IgD-negative memory B cell (primary cell): ENCODE measurements around the gene FXYD6. TPM values are rescaled to one million over a fixed set of nuclear protein-coding genes. Genes with fewer than 3 reads are reported as not detected.
"Not testable (repeated sequence)": the region's sequence is repeated elsewhere in the genome, so short reads cannot be mapped to it uniquely, and the experiment has no call there.

Experiments
- H3K27ac Mint-ChIP-seq, 3 donors: one replicate each; pipeline ENCODE4 v1.8.0; 2020 to 2022; ENCODE audit warnings: mild to moderate bottlenecking in 3 of 3, mixed read lengths in 3 of 3, moderate library complexity in 1 of 3
- H3K27me3 Mint-ChIP-seq: one replicate; pipeline ENCODE4 v1.8.0; 2021; ENCODE audit warnings: mixed read lengths
- H3K36me3 Mint-ChIP-seq: one replicate; pipeline ENCODE4 v1.8.0; 2020; ENCODE audit warnings: mild to moderate bottlenecking, mixed read lengths
- H3K4me1 Mint-ChIP-seq, 3 donors: one replicate each; pipeline ENCODE4 v1.8.0; 2020 to 2022; ENCODE audit warnings: mixed read lengths in 3 of 3, mild to moderate bottlenecking in 1 of 3
- H3K4me3 Mint-ChIP-seq, 4 donors: one replicate each; pipeline ENCODE4 v1.8.0; 2020 to 2022; ENCODE audit warnings: mild to moderate bottlenecking in 4 of 4, mixed read lengths in 4 of 4, moderate library complexity in 3 of 4
- H3K9me3 Mint-ChIP-seq, 3 donors: one replicate each; pipeline ENCODE4 v1.8.0; 2020 to 2021; ENCODE audit warnings: mixed read lengths in 3 of 3, mild to moderate bottlenecking in 1 of 3
- polyA plus RNA-seq: library from polyadenylated mRNA; unstranded; fragments of 300-500 nt; fragmentation: Illumina TruSeq; gene quantifications from one replicate; pipeline ENCODE4 v1.2.3, GENCODE V29; 2021

FXYD6 gene
- polyA plus RNA-seq, result not detected

GRCh38 chr11:117876341-117877119, at the start of gene FXYD6:
TSS of gene FXYD6 (minus strand) at chr11:117876658. CDS start at chr11:117842776, 33,882 bp downstream.
- H3K9me3 Mint-ChIP-seq, result no peaks in the 10 kb centered on the region
- peaks cover 4 to 28% (median 9%) of the 10 kb centered on the region in 3 donors for H3K4me1 Mint-ChIP-seq
- peak within 1 kb of the TSS in 1 of 3 donors; percentile 74 for H3K27ac Mint-ChIP-seq
- peaks cover 64% of the 10 kb centered on the region for H3K27me3 Mint-ChIP-seq
- H3K36me3 Mint-ChIP-seq, result peaks cover 1% of the 10 kb centered on the region
- H3K4me3 Mint-ChIP-seq, result peak within 1 kb of the TSS in 3 of 4 donors; percentile 65 to 87 (median 68)

DNA sequence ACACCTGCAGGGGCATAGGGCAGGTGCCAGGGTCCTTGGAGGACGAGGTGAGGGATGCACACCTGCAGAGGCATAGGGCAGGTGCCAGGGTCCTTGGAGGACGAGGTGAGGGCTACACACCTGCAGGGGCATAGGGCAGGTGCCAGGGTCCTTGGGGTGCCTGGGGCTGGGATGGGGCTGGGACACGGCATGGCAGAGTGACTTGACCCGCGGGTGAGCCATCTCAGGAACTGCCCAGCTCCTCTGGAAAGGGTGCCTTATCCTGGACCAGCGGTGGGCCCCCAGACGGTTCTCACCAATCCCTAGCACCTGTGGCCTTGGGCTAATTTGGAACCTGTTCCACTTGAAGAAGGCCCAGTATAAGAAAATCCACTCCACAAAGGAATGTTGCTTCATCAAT, 49.7 kb upstream of the FXYD6 start:
- not testable (repeated sequence) for H3K4me1 Mint-ChIP-seq, H3K27me3 Mint-ChIP-seq, H3K9me3 Mint-ChIP-seq, H3K4me3 Mint-ChIP-seq, H3K36me3 Mint-ChIP-seq, H3K27ac Mint-ChIP-seq

GRCh38 chr11:117925198-117925925, 48.9 kb upstream of the FXYD6 start:
- H3K27me3 Mint-ChIP-seq, result no peaks in the 10 kb centered on the region
- H3K27ac Mint-ChIP-seq, result no peak overlapping the region
- H3K4me1 Mint-ChIP-seq, result peaks cover 0 to 5% (median under 1%) of the 10 kb centered on the region in 3 donors
- H3K9me3 Mint-ChIP-seq, result no peaks in the 10 kb centered on the region
- H3K4me3 Mint-ChIP-seq, result no peak overlapping the region
- peaks cover 5% of the 10 kb centered on the region for H3K36me3 Mint-ChIP-seq

DNA sequence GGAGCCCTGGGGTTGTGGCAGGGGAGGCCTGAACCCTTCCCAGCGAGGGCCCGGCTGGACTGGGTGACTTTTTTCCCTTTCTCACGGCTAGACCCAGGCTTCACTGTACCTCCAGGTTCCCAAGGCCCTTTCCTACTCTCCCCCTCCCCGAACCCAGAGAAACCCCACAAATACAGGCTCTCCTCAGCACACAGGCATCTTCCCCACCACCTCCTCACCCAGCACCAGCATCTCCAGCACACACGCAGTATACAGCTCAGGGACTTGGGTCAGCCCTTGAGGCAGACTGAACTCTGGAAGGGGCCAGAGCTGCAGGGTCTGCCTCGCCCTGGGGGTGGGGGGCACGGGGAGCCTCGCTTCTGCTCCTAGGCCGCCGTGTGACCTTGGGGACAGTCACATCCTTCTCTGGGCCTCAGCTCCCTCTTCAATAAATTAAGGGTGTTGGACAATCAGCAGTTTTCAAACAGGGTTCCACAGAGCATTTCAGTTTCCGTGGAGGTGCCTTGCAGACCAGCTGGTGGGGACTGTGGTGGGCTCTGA, 48.2 kb upstream of the FXYD6 start:
- Mint-ChIP-seq H3K4me1 (peaks cover 0 to 2% (median 1%) of the 10 kb centered on the region in 3 donors), H3K9me3 (no peaks in the 10 kb centered on the region), H3K4me3 (no peak overlapping the region), H3K36me3 (peaks cover 5% of the 10 kb centered on the region), H3K27ac (no peak overlapping the region), H3K27me3 (no peaks in the 10 kb centered on the region)

DNA sequence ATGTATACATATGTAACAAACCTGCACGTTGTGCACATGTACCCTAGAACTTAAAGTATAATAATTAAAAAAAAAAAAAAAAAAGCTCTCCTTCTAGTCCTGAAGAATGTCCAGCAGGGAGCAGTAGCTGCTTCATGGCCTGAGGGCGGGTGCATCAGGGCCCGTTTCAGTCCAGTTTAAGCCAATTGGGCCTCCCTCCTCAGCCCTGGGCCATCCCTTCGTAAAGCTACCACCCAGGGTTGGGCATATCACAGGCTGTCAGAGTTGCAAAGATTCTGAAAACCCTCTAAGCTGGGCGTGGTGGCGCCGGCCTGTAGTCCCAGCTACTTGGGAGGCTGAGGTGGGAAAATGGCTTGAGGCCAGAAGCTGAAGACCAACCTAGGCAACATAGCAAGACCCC, 47.3 kb upstream of the FXYD6 start:
- Mint-ChIP-seq H3K27me3 (no peaks in the 10 kb centered on the region), H3K36me3 (peaks cover 5% of the 10 kb centered on the region), H3K9me3 (no peaks in the 10 kb centered on the region), H3K27ac (no peak overlapping the region), H3K4me1 (peaks cover 5 to 7% (median 6%) of the 10 kb centered on the region in 3 donors), H3K4me3 (no peak overlapping the region)

DNA sequence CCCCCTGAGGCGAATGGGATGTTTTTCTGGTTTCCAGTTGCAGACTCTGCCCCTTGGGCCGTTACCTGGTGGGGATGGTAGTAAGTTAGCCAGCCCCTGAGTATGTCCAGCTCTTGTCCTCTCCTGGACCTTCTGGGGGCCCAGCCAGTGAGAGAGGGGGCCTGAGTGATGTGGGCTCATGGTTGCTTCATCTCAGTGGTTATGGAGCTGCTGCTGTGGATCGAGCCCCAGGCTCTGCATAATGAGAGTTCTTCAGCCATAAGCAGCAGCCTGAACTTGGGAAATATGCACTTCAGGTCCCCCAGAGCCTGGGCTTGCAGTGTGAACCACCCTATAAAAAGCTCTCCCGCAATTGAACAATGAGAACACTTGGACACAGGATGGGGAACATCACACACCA, 46.8 kb upstream of the FXYD6 start:
- Mint-ChIP-seq H3K4me3 (no peak overlapping the region), H3K27me3 (no peaks in the 10 kb centered on the region), H3K27ac (no peak overlapping the region), H3K36me3 (peaks cover 5% of the 10 kb centered on the region), H3K4me1 (peaks cover 5 to 7% (median 6%) of the 10 kb centered on the region in 3 donors), H3K9me3 (no peaks in the 10 kb centered on the region)

DNA sequence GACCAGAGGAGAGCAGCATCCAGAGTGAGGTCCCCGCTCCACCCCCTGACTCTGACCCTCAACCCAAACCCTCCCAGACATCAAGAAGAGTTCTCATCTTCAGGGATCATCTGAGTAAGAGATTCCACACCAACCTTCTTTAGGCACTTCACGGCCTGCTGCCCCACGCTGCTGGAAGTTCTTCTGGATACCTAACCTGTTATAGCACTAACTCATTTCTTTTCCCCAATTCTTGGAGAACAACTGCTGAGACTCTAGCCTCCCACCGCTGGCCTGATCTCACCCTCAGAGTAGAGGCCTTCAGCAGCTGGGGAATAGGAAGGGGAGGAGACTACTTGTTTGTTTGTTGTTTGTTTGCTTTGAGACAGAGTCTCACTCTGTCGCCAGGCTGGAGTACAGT, 45.4 kb upstream of the FXYD6 start:
- Mint-ChIP-seq H3K9me3 (no peaks in the 10 kb centered on the region), H3K27me3 (no peaks in the 10 kb centered on the region), H3K4me1 (peaks cover 5 to 7% (median 6%) of the 10 kb centered on the region in 3 donors), H3K36me3 (peaks cover 4% of the 10 kb centered on the region), H3K4me3 (no peak overlapping the region), H3K27ac (no peak overlapping the region)

GRCh38 chr11:117921456-117921855, 45.0 kb upstream of the FXYD6 start:
- H3K4me1 Mint-ChIP-seq, result peaks cover 5 to 7% (median 6%) of the 10 kb centered on the region in 3 donors
- H3K27me3 Mint-ChIP-seq, result no peaks in the 10 kb centered on the region
- no peak overlapping the region for H3K4me3 Mint-ChIP-seq
- H3K36me3 Mint-ChIP-seq, result no peaks in the 10 kb centered on the region
- no peaks in the 10 kb centered on the region for H3K9me3 Mint-ChIP-seq
- no peak overlapping the region for H3K27ac Mint-ChIP-seq

- Mint-ChIP-seq H3K4me3 (no peak overlapping the region), H3K27ac (peak overlapping the region in 1 of 3 donors; percentile 16), H3K36me3 (no peaks in the 10 kb centered on the region), H3K9me3 (no peaks in the 10 kb centered on the region), H3K27me3 (peaks cover 2% of the 10 kb centered on the region), H3K4me1 (peaks cover 5 to 7% (median 6%) of the 10 kb centered on the region in 3 donors)
These were observed 43.3 kb upstream of the FXYD6 start for GRCh38 chr11:117919781-117920221.

GRCh38 chr11:117919341-117919740, 42.9 kb upstream of the FXYD6 start:
- Mint-ChIP-seq H3K4me1 (peaks cover 5 to 7% (median 6%) of the 10 kb centered on the region in 3 donors), H3K27me3 (peaks cover 2% of the 10 kb centered on the region), H3K27ac (peak overlapping the region in 1 of 3 donors; percentile 39), H3K9me3 (no peaks in the 10 kb centered on the region), H3K4me3 (no peak overlapping the region), H3K36me3 (no peaks in the 10 kb centered on the region)

DNA sequence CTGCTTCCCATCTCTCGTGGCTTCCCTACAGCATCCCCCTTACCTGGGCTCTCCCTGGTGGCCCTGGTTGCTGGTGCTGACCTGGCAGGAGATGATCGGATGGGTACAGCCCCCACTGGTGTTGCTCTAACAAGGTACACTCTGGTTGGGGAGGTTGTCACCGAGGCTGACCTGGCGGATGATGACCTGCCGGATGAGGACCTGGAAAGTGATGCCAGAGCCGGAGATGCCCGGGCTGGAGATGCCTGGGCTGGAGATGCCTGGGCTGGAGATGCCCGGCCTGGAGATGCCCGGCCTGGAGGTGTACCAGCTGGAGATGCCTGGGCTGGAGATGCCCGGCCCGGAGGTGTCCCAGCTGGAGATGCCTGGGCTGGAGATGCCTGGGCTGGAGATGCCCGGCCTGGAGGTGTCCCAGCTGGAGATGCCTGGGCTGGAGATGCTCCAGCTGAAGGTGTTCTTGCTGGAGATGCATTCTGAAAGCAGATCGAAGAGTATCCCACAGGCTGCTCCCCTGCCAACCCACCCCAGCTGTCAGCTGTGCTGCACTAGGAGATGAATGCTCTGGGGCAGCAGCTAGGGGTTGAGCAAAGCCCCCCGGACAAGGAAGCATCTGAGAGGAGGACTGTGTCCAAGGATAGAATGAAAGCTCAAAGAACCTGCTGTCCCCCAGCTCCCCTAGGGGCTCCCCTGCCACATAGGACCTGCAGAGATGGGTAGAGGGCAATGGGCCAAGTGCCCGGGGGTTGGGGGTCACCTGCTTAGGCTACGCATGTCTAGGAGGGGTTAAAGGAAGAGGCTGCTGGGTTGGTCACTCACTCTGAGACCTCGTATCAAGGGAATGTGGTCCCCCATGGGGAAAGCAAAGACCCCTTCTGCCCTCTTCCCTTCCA, 42.2 kb upstream of the FXYD6 start:
- peaks cover 5 to 7% (median 7%) of the 10 kb centered on the region in 3 donors for H3K4me1 Mint-ChIP-seq
- H3K27me3 Mint-ChIP-seq, result peaks cover 2% of the 10 kb centered on the region
- H3K9me3 Mint-ChIP-seq, result no peaks in the 10 kb centered on the region
- H3K27ac Mint-ChIP-seq, result no peak overlapping the region
- no peaks in the 10 kb centered on the region for H3K36me3 Mint-ChIP-seq
- H3K4me3 Mint-ChIP-seq, result peak overlapping the region in 1 of 4 donors; percentile 60

- Mint-ChIP-seq H3K4me1 (peaks cover 5 to 7% (median 7%) of the 10 kb centered on the region in 3 donors), H3K27ac (no peak overlapping the region), H3K27me3 (peaks cover 2% of the 10 kb centered on the region), H3K9me3 (no peaks in the 10 kb centered on the region), H3K36me3 (no peaks in the 10 kb centered on the region), H3K4me3 (no peak overlapping the region)
These were observed 41.2 kb upstream of the FXYD6 start for GRCh38 chr11:117917591-117918151.

- Mint-ChIP-seq H3K27ac (no peak overlapping the region), H3K9me3 (no peaks in the 10 kb centered on the region), H3K27me3 (peaks cover 2% of the 10 kb centered on the region), H3K36me3 (no peaks in the 10 kb centered on the region), H3K4me1 (peaks cover 5 to 7% (median 7%) of the 10 kb centered on the region in 3 donors), H3K4me3 (no peak overlapping the region)
These were observed 40.5 kb upstream of the FXYD6 start for GRCh38 chr11:117916956-117917355.

GRCh38 chr11:117915672-117916235, 39.3 kb upstream of the FXYD6 start:
- Mint-ChIP-seq H3K27ac (no peak overlapping the region), H3K9me3 (no peaks in the 10 kb centered on the region), H3K36me3 (no peaks in the 10 kb centered on the region), H3K27me3 (peaks cover 2% of the 10 kb centered on the region), H3K4me3 (no peak overlapping the region), H3K4me1 (peaks cover 5 to 7% (median 7%) of the 10 kb centered on the region in 3 donors)
